ENCODE measurements around the gene GNG12. TPM values are rescaled to one million over a fixed set of nuclear protein-coding genes. Genes with fewer than 3 reads are reported as not detected.

Gene GNG12
- total and polyA plus RNA-seq, 2 donors (not counting 3 experiments of a cell fraction or from before 2014, with no cell fraction given) = 107 to 152 TPM

DNA sequence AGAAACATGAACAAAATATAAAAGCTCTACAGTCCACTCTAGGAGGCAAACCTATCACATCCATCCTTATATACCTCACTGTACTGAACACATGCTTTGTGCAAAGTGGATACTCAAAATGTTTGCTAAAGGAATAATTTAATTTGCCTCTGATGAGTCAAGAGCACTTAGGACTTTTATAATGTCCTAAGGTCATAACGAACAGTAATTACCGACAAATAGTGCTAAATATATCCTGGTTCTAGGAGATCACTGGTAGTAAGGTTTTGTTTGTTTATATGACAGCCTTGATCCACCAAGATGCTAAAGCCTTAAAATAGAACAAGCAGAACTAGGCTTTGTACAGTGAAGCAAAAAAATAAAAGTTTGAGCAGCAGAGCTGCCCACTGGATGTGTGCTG, 77.6 kb downstream of the GNG12 start:
- Histone ChIP-seq H3K9me3 (replicated peaks; ENCODE audit: control insufficient read depth, insufficient read depth, low read length) (no peaks in the 10 kb centered on the region), H4K20me1 (replicated peaks; ENCODE audit: control insufficient read depth, extremely low read depth, insufficient read depth, low read length) (peaks cover 5% of the 10 kb centered on the region), H3K27me3 (ENCODE audit: control insufficient read depth in 2 of 2, insufficient read depth in 2 of 2, low read length in 2 of 2) (no peaks in the 10 kb centered on the region), H3K9ac (replicated peaks; ENCODE audit: extremely low read depth, insufficient read depth, low read length) (no peak overlapping the region), H3K36me3 (ENCODE audit: control insufficient read depth in 2 of 2, extremely low read depth in 1 of 2, insufficient read depth in 2 of 2, low read length in 2 of 2) (no peaks in the 10 kb centered on the region), H3K27ac (ENCODE audit: insufficient read depth, low read depth, low read length) (no peak overlapping the region), H3K4me1 (ENCODE audit: control insufficient read depth, extremely low read depth, insufficient read depth, low read length) (peaks cover 47% of the 10 kb centered on the region), H3K4me2 (ENCODE audit: insufficient read depth, low read length) (no peak overlapping the region), H3K4me3 (replicated peaks in 1 of 3; ENCODE audit: insufficient read depth in 1 of 3, low read depth in 1 of 3, low read length in 3 of 3) (no peak overlapping the region), H3K79me2 (ENCODE audit: control insufficient read depth, insufficient read depth, low read length) (peaks cover 56% of the 10 kb centered on the region), H2AFZ (ENCODE audit: low read depth, low read length) (no peak overlapping the region), H3K9me1 (replicated peaks; ENCODE audit: control insufficient read depth, extremely low read depth, insufficient read depth, low read length) (no peaks in the 10 kb centered on the region)
- POLR2A ChIA-PET = no interaction called here
- DNase-seq (ENCODE audit: low read depth, low spot score) (no peak), FAIRE-seq (no peak)
- intact Hi-C loops (cut with micrococcal nuclease) (no loop called here), dilution Hi-C loops (cut with MboI; ENCODE audit: extremely low pct_ligation_motif_present, low sequenced_read_pairs) (loop anchor here (25.0 kb wide), 1 partner anchor 218 kb away; no protein-coding TSS in a partner anchor)
- CTCF ChIA-PET = interaction anchor here (0.6 to 13.8 kb wide), 2 partner anchors 129 to 219 kb away, joined by 3 to 392 read pairs; no protein-coding TSS in a partner anchor
- TF ChIP-seq EZH2 (IDR thresholded peaks at IDR 0.05; ENCODE audit: borderline replicate concordance, low read depth, low read length, severe bottlenecking) (no peak), GATA2 (IDR thresholded peaks at IDR 0.05; ENCODE audit: insufficient read depth, insufficient read length, low read depth, low read length) (no peak), POLR2AphosphoS5 (IDR thresholded peaks at IDR 0.05; ENCODE audit: insufficient read depth, low read depth, low read length) (no peak), JUN (IDR thresholded peaks at IDR 0.05; ENCODE audit: borderline replicate concordance, insufficient read depth, insufficient read length, low read depth) (no peak), MYC (IDR thresholded peaks at IDR 0.05; ENCODE audit: low read depth, low read length) (no peak), POLR2A (IDR thresholded peaks at IDR 0.05; ENCODE audit: low read depth, low read length) (no peak), FOS (IDR thresholded peaks at IDR 0.05; ENCODE audit: borderline replicate concordance, insufficient read depth, low read length) (no peak)
- TF ChIP-seq, protein P1, sequence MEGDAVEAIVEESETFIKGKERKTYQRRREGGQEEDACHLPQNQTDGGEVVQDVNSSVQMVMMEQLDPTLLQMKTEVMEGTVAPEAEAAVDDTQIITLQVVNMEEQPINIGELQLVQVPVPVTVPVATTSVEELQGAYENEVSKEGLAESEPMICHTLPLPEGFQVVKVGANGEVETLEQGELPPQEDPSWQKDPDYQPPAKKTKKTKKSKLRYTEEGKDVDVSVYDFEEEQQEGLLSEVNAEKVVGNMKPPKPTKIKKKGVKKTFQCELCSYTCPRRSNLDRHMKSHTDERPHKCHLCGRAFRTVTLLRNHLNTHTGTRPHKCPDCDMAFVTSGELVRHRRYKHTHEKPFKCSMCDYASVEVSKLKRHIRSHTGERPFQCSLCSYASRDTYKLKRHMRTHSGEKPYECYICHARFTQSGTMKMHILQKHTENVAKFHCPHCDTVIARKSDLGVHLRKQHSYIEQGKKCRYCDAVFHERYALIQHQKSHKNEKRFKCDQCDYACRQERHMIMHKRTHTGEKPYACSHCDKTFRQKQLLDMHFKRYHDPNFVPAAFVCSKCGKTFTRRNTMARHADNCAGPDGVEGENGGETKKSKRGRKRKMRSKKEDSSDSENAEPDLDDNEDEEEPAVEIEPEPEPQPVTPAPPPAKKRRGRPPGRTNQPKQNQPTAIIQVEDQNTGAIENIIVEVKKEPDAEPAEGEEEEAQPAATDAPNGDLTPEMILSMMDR (IDR thresholded peaks at IDR 0.05; ENCODE audit: extremely low read depth in 1 of 2, insufficient read depth in 1 of 2, low read depth in 1 of 2, low read length in 2 of 2) = no peak
- TF ChIP-seq, protein P2, sequence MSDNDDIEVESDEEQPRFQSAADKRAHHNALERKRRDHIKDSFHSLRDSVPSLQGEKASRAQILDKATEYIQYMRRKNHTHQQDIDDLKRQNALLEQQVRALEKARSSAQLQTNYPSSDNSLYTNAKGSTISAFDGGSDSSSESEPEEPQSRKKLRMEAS (IDR thresholded peaks at IDR 0.05; ENCODE audit: insufficient read depth, insufficient read length) = no peak
- no TSS peak for BruUV-seq (replicated peaks)
